AG04449 (cell line): ENCODE results near the gene LRP1B.

Source experiments
- CTCF ChIA-PET: fragments of 350-600 bp; formaldehyde crosslinking; extraction: SDS; loops from one replicate; lab custom pipeline; 2021; ENCODE audit warnings: antibody characterized with exemption; lab: Yijun Ruan, JAX
- POLR2A ChIA-PET: fragments of 400-600, 350-600 bp; formaldehyde crosslinking; extraction: SDS; loops from one replicate; lab custom pipeline; 2020; ENCODE audit warnings: antibody characterized with exemption, inconsistent platforms; lab: Yijun Ruan, JAX
- DNase-seq: peaks from one replicate; pipeline ENCODE4 v3.0.0-alpha.2; 2010; ENCODE audit warnings: low read depth, low spot score
- H3K4me3 ChIP-seq: 2 replicates; pipeline ENCODE4 v1.5.1; 2011; ENCODE audit warnings: low read depth, mild to moderate bottlenecking, control low read depth, low read length
- CTCF ChIP-seq: IDR thresholded peaks from one replicate; pipeline ENCODE4 v1.5.1; 2011; ENCODE audit warnings: mild to moderate bottlenecking, moderate library complexity, low read length, control low read depth, inconsistent platforms; ENCODE audit not compliant: insufficient read depth; ENCODE audit errors: missing control alignments

The LRP1B gene

GRCh38 chr2:140356697-140357096 is 1774.1 kb downstream of the LRP1B start:
- ChIA-PET POLR2A (no interaction called here), CTCF (no interaction called here)
- no peak for DNase-seq
- no peak overlapping the region for H3K4me3 ChIP-seq
- TF ChIP-seq CTCF: no peak

GRCh38 chr2:140355511-140356090 is 1775.2 kb downstream of the LRP1B start:
- DNase-seq: no peak
- ChIA-PET POLR2A (no interaction called here), CTCF (no interaction called here)
- TF ChIP-seq CTCF: no peak
- no peak overlapping the region for H3K4me3 ChIP-seq

DNA sequence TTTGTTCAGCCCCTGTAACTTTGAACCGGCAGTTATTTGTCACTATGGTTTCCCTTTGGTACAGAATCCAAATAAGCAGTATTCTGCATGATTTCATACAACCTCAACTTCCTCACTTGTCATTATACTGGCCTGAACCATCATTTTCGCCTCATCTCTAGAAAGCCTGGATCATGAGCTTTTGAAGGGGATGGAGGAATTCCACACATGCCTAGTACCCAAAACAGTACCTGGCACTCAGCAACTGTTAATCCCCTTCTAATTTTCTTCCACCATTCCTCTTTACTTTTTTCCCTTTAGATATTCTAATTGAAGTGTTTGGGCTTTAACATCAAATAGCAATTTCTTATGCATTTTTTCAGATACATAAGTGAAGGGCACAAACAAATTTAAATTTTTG is 1776.3 kb downstream of the LRP1B start:
- POLR2A ChIA-PET: no interaction called here
- no peak for TF ChIP-seq CTCF
- H3K4me3 ChIP-seq: no peak overlapping the region
- CTCF ChIA-PET: no interaction called here
- DNase-seq: no peak

- H3K4me3 ChIP-seq: no peak overlapping the region
- no peak for TF ChIP-seq CTCF
- DNase-seq: peak; percentile 2
- POLR2A ChIA-PET: no interaction called here
- CTCF ChIA-PET: no interaction called here
Observed at GRCh38 chr2:140353541-140353940, 1777.3 kb downstream of the LRP1B start.

- POLR2A ChIA-PET: no interaction called here
- no peak for TF ChIP-seq CTCF
- no peak for DNase-seq
- no peak overlapping the region for H3K4me3 ChIP-seq
- CTCF ChIA-PET: no interaction called here
Observed at GRCh38 chr2:140351692-140352091, 1779.1 kb downstream of the LRP1B start.

DNA sequence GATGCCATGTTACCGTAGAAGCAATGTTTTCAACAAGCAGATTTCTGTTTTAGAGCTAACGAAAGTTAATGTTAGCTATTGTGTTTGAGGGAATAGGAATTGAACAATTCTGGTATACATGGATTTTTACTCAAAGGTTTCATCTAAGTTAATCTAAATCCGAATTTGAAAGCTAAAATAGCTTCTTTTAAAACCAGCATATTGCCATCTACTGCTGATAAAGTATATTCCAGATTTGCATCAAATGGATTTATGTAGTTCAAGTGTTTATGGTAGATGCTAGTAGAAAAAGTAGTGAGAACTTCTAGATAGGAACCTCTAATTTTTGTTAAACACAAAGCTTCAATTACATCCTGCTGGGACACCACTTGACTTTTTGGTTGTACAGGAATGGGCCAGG is 1781.1 kb downstream of the LRP1B start:
- ChIA-PET POLR2A (no interaction called here), CTCF (no interaction called here)
- no peak overlapping the region for H3K4me3 ChIP-seq
- DNase-seq: no peak
- no peak for TF ChIP-seq CTCF
